ENCODE data around the gene ELAVL1. TPM values are rescaled to one million over a fixed set of nuclear protein-coding genes. Genes with fewer than 3 reads are reported as not detected.

The ELAVL1 gene
- total RNA-seq, 1 donor from 2014 or later: 107 TPM

DNA sequence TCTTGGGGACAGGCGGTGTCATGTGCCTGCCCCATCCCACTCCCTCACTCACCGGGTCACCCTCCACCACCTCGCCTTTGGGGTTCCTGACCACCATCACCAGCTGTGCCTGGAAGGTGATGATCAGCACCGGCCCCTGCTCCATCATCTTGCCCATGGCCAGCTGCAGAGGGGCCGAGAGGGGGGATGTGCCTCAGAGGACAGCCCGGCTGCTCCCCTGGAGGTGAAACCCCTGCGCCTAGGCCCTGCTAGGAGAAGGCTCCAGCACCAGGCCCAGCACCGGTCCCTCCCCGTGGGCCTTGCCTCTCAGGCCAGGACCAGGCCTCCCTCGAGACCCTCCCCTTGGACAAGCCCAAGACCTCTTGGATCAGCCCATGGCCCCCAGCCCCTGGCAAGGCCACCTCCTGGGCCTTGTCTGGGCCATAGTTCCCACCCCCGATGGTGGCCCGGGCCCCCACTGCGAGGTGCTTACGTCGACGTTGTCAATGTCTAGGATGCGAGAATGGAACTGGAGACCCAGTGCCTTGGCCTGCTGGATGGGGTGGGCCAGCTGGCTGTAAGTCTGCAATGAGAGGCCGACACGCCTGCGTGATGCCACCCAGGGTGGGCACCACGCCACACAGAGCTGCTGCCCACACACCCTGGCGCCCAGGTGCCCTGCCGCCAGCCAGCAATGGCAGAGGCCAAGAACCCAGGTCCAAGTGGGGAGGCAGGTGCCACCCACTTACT, 77.7 kb downstream of the ELAVL1 start:
- H3K36me3 Mint-ChIP-seq (ENCODE audit: low read depth, unreplicated experiment): peaks cover 7% of the 10 kb centered on the region
- Histone ChIP-seq H3K79me2 (ENCODE audit: insufficient read depth, low read length) (no peaks in the 10 kb centered on the region), H3K9me3 (ENCODE audit: insufficient read depth, low read depth, low read length) (no peaks in the 10 kb centered on the region), H3K4me2 (ENCODE audit: low read length) (peak overlapping the region; percentile 71), H3K27ac (ENCODE audit: low read depth, low read length) (peak overlapping the region; percentile 87), H3K27me3 (ENCODE audit: insufficient read depth, low read length) (no peaks in the 10 kb centered on the region), H3K4me3 (ENCODE audit: insufficient read depth, low read depth, low read length) (no peak overlapping the region), H3K4me1 (ENCODE audit: insufficient read depth, low read length) (peaks cover 32% of the 10 kb centered on the region), H2AFZ (ENCODE audit: low read depth, low read length) (no peak overlapping the region), H3K36me3 (ENCODE audit: insufficient read depth, low read length) (peaks cover 3% of the 10 kb centered on the region), H4K20me1 (ENCODE audit: insufficient read depth, low read length) (peaks cover 14% of the 10 kb centered on the region), H3K9ac (ENCODE audit: low read length) (peak overlapping the region; percentile 76)
- no peak for TF ChIP-seq EZH2 (IDR thresholded peaks at IDR 0.05; ENCODE audit: insufficient read depth, low read length)
- TF ChIP-seq, protein P1, sequence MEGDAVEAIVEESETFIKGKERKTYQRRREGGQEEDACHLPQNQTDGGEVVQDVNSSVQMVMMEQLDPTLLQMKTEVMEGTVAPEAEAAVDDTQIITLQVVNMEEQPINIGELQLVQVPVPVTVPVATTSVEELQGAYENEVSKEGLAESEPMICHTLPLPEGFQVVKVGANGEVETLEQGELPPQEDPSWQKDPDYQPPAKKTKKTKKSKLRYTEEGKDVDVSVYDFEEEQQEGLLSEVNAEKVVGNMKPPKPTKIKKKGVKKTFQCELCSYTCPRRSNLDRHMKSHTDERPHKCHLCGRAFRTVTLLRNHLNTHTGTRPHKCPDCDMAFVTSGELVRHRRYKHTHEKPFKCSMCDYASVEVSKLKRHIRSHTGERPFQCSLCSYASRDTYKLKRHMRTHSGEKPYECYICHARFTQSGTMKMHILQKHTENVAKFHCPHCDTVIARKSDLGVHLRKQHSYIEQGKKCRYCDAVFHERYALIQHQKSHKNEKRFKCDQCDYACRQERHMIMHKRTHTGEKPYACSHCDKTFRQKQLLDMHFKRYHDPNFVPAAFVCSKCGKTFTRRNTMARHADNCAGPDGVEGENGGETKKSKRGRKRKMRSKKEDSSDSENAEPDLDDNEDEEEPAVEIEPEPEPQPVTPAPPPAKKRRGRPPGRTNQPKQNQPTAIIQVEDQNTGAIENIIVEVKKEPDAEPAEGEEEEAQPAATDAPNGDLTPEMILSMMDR (IDR thresholded peaks at IDR 0.05; ENCODE audit: insufficient read depth, low read depth, low read length): no peak
- no peaks in the 10 kb centered on the region for H3K27me3 Mint-ChIP-seq (ENCODE audit: low read depth, unreplicated experiment)
- H3K9me3 Mint-ChIP-seq (ENCODE audit: unreplicated experiment): no peaks in the 10 kb centered on the region
- no peak for FAIRE-seq
- H3K27ac Mint-ChIP-seq (ENCODE audit: unreplicated experiment): peak overlapping the region; percentile 95
- peaks cover 16% of the 10 kb centered on the region for H3K4me1 Mint-ChIP-seq (ENCODE audit: low read depth, unreplicated experiment)
- no peak for DNase-seq (ENCODE audit: low read depth)
- H3K4me3 Mint-ChIP-seq (ENCODE audit: unreplicated experiment): no peak overlapping the region

- peaks cover 32% of the 10 kb centered on the region for H3K4me1 ChIP-seq (ENCODE audit: insufficient read depth, low read length)
- Mint-ChIP-seq H3K36me3 (ENCODE audit: low read depth, unreplicated experiment) (peaks cover 7% of the 10 kb centered on the region), H3K27me3 (ENCODE audit: low read depth, unreplicated experiment) (no peaks in the 10 kb centered on the region), H3K27ac (ENCODE audit: unreplicated experiment) (peak overlapping the region; percentile 84), H3K4me3 (ENCODE audit: unreplicated experiment) (peak overlapping the region; percentile 83), H3K4me1 (ENCODE audit: low read depth, unreplicated experiment) (peaks cover 16% of the 10 kb centered on the region), H3K9me3 (ENCODE audit: unreplicated experiment) (no peaks in the 10 kb centered on the region)
- peaks cover 5% of the 10 kb centered on the region for H3K36me3 ChIP-seq (ENCODE audit: insufficient read depth, low read length)
- peaks cover 19% of the 10 kb centered on the region for H4K20me1 ChIP-seq (ENCODE audit: insufficient read depth, low read length)
- no peaks in the 10 kb centered on the region for H3K9me3 ChIP-seq (ENCODE audit: insufficient read depth, low read depth, low read length)
- DNase-seq (ENCODE audit: low read depth) (no peak), FAIRE-seq (no peak)
- no peak overlapping the region for H3K4me3 ChIP-seq (ENCODE audit: insufficient read depth, low read depth, low read length)
- H3K27ac ChIP-seq (ENCODE audit: low read depth, low read length): no peak overlapping the region
- peaks cover under 1% of the 10 kb centered on the region for H3K79me2 ChIP-seq (ENCODE audit: insufficient read depth, low read length)
- no peak overlapping the region for H3K9ac ChIP-seq (ENCODE audit: low read length)
- H2AFZ ChIP-seq (ENCODE audit: low read depth, low read length): no peak overlapping the region
- peak overlapping the region; percentile 97 for H3K4me2 ChIP-seq (ENCODE audit: low read length)
- TF ChIP-seq, protein P1 (IDR thresholded peaks at IDR 0.05; ENCODE audit: insufficient read depth, low read depth, low read length): no peak
- TF ChIP-seq EZH2 (IDR thresholded peaks at IDR 0.05; ENCODE audit: insufficient read depth, low read length): no peak
- no peaks in the 10 kb centered on the region for H3K27me3 ChIP-seq (ENCODE audit: insufficient read depth, low read length)
Measured at GRCh38 chr19:7926727-7927604, 78.5 kb downstream of the ELAVL1 start.
